Panc1 (cell line): Measurements from ENCODE around the gene SDK2.

Experiments
- POLR2AphosphoS5 ChIP-seq: IDR thresholded peaks from 2 replicates; pipeline ENCODE4 v1.6.1; 2012; ENCODE audit warnings: mild to moderate bottlenecking, low read depth, low read length, moderate library complexity
- TF ChIP-seq, protein P1 (sequence below): fragments of 450-650 bp; IDR thresholded peaks from 2 replicates; pipeline ENCODE4 v1.5.1; 2017; ENCODE audit warnings: mild to moderate bottlenecking
- TF ChIP-seq, protein P2 (sequence below), 2 experiments: IDR thresholded peaks; 2 replicates each; pipeline ENCODE4 v1.6.1; 2011 to 2012; ENCODE audit warnings: low read depth in 2 of 2, control low read depth in 1 of 2, low read length in 1 of 2, mild to moderate bottlenecking in 1 of 2, moderate library complexity in 1 of 2; ENCODE audit not compliant: insufficient read depth in 1 of 2

DNA sequence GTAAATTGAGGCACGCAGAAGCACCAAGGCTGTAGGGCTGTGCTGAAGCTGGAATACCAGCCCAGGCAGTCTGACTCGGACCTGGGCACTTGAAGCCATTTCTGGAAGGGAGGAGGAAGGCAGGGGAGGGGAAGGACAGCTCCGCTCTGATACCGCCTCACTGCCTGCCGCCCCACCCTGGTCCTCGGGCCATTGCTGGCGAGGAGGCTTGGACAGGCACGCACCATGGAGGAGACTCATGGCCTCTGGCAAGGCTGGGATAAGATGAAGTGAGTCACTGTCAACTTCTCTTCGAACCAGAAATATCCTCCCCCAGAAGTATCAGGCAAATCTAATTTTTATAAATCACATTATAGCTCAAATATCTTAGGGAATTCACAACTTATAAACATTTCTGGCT is 81.3 kb downstream of the SDK2 start:
- TF ChIP-seq, protein P1, sequence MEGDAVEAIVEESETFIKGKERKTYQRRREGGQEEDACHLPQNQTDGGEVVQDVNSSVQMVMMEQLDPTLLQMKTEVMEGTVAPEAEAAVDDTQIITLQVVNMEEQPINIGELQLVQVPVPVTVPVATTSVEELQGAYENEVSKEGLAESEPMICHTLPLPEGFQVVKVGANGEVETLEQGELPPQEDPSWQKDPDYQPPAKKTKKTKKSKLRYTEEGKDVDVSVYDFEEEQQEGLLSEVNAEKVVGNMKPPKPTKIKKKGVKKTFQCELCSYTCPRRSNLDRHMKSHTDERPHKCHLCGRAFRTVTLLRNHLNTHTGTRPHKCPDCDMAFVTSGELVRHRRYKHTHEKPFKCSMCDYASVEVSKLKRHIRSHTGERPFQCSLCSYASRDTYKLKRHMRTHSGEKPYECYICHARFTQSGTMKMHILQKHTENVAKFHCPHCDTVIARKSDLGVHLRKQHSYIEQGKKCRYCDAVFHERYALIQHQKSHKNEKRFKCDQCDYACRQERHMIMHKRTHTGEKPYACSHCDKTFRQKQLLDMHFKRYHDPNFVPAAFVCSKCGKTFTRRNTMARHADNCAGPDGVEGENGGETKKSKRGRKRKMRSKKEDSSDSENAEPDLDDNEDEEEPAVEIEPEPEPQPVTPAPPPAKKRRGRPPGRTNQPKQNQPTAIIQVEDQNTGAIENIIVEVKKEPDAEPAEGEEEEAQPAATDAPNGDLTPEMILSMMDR: no peak
- TF ChIP-seq POLR2AphosphoS5: no peak
- TF ChIP-seq, protein P2, sequence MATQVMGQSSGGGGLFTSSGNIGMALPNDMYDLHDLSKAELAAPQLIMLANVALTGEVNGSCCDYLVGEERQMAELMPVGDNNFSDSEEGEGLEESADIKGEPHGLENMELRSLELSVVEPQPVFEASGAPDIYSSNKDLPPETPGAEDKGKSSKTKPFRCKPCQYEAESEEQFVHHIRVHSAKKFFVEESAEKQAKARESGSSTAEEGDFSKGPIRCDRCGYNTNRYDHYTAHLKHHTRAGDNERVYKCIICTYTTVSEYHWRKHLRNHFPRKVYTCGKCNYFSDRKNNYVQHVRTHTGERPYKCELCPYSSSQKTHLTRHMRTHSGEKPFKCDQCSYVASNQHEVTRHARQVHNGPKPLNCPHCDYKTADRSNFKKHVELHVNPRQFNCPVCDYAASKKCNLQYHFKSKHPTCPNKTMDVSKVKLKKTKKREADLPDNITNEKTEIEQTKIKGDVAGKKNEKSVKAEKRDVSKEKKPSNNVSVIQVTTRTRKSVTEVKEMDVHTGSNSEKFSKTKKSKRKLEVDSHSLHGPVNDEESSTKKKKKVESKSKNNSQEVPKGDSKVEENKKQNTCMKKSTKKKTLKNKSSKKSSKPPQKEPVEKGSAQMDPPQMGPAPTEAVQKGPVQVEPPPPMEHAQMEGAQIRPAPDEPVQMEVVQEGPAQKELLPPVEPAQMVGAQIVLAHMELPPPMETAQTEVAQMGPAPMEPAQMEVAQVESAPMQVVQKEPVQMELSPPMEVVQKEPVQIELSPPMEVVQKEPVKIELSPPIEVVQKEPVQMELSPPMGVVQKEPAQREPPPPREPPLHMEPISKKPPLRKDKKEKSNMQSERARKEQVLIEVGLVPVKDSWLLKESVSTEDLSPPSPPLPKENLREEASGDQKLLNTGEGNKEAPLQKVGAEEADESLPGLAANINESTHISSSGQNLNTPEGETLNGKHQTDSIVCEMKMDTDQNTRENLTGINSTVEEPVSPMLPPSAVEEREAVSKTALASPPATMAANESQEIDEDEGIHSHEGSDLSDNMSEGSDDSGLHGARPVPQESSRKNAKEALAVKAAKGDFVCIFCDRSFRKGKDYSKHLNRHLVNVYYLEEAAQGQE (IDR thresholded peaks at IDR 0.05; ENCODE audit: insufficient read depth in 1 of 2, low read depth in 2 of 2, low read length in 1 of 2): no peak
